ENCODE data around the gene RRAD.

GRCh38 chr16:66972983-66973382, 47.6 kb upstream of the RRAD start:
- TF ChIP-seq POLR2AphosphoS5 (IDR thresholded peaks at IDR 0.05; ENCODE audit: borderline replicate concordance, low read depth, low read length), result no peak
- TF ChIP-seq FOXP2 (optimal IDR thresholded peaks at IDR 0.05; ENCODE audit: control extremely low read depth, extremely low read length, insufficient read depth), result no peak
- TF ChIP-seq EZH2 (IDR thresholded peaks at IDR 0.05), result no peak

Measured in SK-N-MC (cell line).